ENCODE results near the gene PARP8.

PARP8 gene

DNA sequence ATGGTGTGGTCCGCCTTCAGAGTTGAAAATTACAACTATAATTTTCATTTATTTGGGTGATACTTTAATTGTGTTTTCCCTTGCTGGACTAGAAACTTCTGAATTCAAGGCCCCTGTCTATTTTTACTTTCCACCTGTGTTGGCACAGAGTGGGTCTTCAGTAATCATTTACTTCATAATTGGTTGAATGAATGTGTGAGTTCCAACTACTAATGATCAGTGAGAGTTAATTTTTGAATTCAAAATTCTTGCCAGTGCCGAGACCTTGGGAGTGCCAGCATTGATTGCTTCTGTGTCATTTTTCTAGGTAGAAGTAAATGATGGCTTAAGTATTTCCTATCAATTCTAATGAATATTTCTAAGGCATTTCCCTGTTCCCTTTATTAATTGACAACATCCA is 61.4 kb downstream of the PARP8 start:
- Histone ChIP-seq H3K9me3 (ENCODE audit: control insufficient read depth in 1 of 2, low read length in 2 of 2) (no peaks in the 10 kb centered on the region), H3K4me3 (ENCODE audit: low read depth in 1 of 2, low read length in 2 of 2) (no peak overlapping the region), H3K4me1 (ENCODE audit: control insufficient read depth in 1 of 2, insufficient read depth in 2 of 2, low read length in 2 of 2) (peaks cover 0 to 8% of the 10 kb centered on the region in 2 donors)

DNA sequence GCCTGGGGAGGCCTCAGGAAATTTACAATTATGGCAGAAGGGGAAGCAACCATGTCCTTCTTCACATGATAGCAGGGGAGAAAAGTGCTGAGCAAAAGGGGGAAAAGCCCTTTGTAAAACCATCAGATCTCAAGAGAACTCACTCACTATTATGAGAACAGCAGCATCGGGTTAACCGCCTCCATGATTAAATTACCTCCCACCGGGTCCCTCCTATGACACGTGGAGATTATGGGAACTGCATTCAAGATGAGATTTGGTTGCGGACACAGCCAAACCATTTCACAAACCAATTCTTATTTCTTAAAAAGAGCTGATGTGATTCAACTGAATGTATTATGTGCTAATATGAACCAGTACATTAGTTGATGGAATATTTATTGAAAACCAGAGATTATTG is 63.9 kb downstream of the PARP8 start:
- Histone ChIP-seq H3K27ac (ENCODE audit: low read length) (no peak overlapping the region), H3K9me3 (ENCODE audit: control insufficient read depth in 1 of 2, low read length in 2 of 2) (no peaks in the 10 kb centered on the region), H3K36me3 (ENCODE audit: control insufficient read depth in 1 of 2, insufficient read depth in 2 of 2, low read length in 2 of 2) (no peaks in the 10 kb centered on the region), H3K27me3 (ENCODE audit: low read depth, low read length) (no peaks in the 10 kb centered on the region), H3K4me1 (ENCODE audit: control insufficient read depth in 1 of 2, insufficient read depth in 2 of 2, low read length in 2 of 2) (peaks cover 0 to 11% of the 10 kb centered on the region in 2 donors), H3K4me3 (ENCODE audit: low read depth in 1 of 2, low read length in 2 of 2) (no peak overlapping the region)

More for the DNA sequence above, 61.4 kb downstream of the PARP8 start:
- Histone ChIP-seq H3K27me3 (ENCODE audit: low read depth, low read length) (no peaks in the 10 kb centered on the region), H3K36me3 (ENCODE audit: control insufficient read depth in 1 of 2, insufficient read depth in 2 of 2, low read length in 2 of 2) (no peaks in the 10 kb centered on the region), H3K27ac (ENCODE audit: low read length) (no peak overlapping the region)

DNA sequence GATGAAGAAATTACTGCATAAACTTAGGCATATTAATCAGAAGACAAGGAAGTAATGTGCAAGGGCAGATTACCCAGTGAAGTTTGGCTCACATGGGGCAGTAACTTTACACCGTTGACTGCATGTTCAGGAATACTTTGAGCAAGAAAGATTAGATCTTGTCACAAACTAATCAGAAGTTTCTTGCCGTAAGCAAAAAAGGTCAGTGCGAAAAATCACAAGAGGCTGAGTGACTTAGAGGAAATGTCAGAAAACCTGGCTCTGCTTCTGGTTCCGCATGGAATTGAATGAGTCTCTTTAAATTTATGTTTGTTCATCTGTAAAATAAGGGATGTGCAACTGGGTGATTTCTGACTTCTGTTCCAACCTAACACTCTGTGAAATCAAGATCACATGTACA is 64.4 kb downstream of the PARP8 start:
- Histone ChIP-seq H3K27me3 (ENCODE audit: low read depth, low read length) (no peaks in the 10 kb centered on the region), H3K4me1 (ENCODE audit: control insufficient read depth in 1 of 2, insufficient read depth in 2 of 2, low read length in 2 of 2) (peaks cover 0 to 11% of the 10 kb centered on the region in 2 donors), H3K9me3 (ENCODE audit: control insufficient read depth in 1 of 2, low read length in 2 of 2) (no peaks in the 10 kb centered on the region), H3K4me3 (ENCODE audit: low read depth in 1 of 2, low read length in 2 of 2) (no peak overlapping the region), H3K27ac (ENCODE audit: low read length) (no peak overlapping the region), H3K36me3 (ENCODE audit: control insufficient read depth in 1 of 2, insufficient read depth in 2 of 2, low read length in 2 of 2) (no peaks in the 10 kb centered on the region)

DNA sequence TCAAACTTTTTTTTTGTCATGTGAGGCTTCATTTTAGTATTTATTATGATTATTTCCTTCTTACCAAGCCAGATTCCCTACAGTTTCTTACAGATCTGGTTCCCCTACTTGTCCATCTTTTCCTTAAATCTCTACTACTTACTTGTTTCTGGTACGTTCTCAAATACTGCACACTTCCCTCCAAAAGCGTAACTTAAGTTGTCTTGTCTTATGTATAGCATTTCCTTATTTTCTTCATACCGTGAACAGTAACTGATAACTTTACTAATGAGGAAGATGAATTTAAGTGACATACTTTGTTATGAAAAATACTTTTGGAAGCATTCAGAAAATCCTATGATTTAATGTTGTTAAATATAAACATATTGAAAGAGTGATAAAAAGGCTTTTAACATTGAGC is 67.3 kb downstream of the PARP8 start:
- peaks cover 0 to 4% of the 10 kb centered on the region in 2 donors for H3K4me1 ChIP-seq (ENCODE audit: control insufficient read depth in 1 of 2, insufficient read depth in 2 of 2, low read length in 2 of 2)
- H3K27ac ChIP-seq (ENCODE audit: low read length), result no peak overlapping the region
- H3K9me3 ChIP-seq (ENCODE audit: control insufficient read depth in 1 of 2, low read length in 2 of 2), result no peaks in the 10 kb centered on the region
- H3K4me3 ChIP-seq (ENCODE audit: low read depth in 1 of 2, low read length in 2 of 2), result no peak overlapping the region
- no peaks in the 10 kb centered on the region for H3K36me3 ChIP-seq (ENCODE audit: control insufficient read depth in 1 of 2, insufficient read depth in 2 of 2, low read length in 2 of 2)
- no peaks in the 10 kb centered on the region for H3K27me3 ChIP-seq (ENCODE audit: low read depth, low read length)

DNA sequence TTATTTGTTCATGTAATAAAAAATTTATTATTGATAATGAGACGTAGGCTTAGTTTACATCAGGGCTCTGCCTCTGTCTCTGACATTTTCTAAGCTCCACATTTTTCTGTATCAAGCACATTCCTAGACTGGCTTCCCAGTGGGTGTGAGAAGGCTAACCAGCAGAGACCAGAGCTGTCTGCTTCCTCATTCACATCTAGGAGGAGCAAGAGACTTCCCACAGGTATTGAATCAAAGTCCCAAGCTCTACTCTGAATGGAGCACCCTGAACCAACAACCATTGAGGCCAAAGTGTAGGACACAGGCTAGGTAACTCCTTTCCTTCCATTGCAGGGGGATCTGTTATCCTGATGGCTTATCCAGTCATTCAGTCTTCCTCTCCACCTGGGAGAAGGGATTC is 72.4 kb downstream of the PARP8 start:
- peaks cover 0 to 4% of the 10 kb centered on the region in 2 donors for H3K4me1 ChIP-seq (ENCODE audit: control insufficient read depth in 1 of 2, insufficient read depth in 2 of 2, low read length in 2 of 2)
- no peak overlapping the region for H3K27ac ChIP-seq (ENCODE audit: low read length)
- H3K36me3 ChIP-seq (ENCODE audit: control insufficient read depth in 1 of 2, insufficient read depth in 2 of 2, low read length in 2 of 2), result no peaks in the 10 kb centered on the region
- no peaks in the 10 kb centered on the region for H3K27me3 ChIP-seq (ENCODE audit: low read depth, low read length)
- H3K9me3 ChIP-seq (ENCODE audit: control insufficient read depth in 1 of 2, low read length in 2 of 2), result no peaks in the 10 kb centered on the region
- no peak overlapping the region for H3K4me3 ChIP-seq (ENCODE audit: low read depth in 1 of 2, low read length in 2 of 2)

DNA sequence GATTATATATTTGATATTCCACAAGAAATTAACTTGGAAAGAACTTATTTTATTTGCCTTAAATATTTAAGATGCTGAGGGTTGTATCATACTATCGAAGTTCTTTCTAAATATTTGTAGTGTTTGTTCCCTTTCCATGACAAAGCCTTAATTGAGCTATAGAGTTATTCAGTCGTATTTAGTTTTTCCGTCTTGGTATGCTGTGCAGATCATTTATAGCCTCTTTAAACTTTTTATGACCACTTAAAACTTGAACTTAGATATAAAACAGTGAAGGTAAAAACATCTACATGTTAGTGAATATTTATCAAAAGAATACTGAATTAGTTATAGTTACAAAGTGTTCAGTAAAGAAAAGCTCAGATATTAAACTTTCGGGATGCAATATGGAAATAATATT is 74.4 kb downstream of the PARP8 start:
- Histone ChIP-seq H3K4me1 (ENCODE audit: control insufficient read depth in 1 of 2, insufficient read depth in 2 of 2, low read length in 2 of 2) (peaks cover 7 to 12% of the 10 kb centered on the region in 2 donors), H3K27me3 (ENCODE audit: low read depth, low read length) (no peaks in the 10 kb centered on the region), H3K27ac (ENCODE audit: low read length) (no peak overlapping the region), H3K4me3 (ENCODE audit: low read depth in 1 of 2, low read length in 2 of 2) (no peak overlapping the region), H3K9me3 (ENCODE audit: control insufficient read depth in 1 of 2, low read length in 2 of 2) (no peaks in the 10 kb centered on the region), H3K36me3 (ENCODE audit: control insufficient read depth in 1 of 2, insufficient read depth in 2 of 2, low read length in 2 of 2) (no peaks in the 10 kb centered on the region)

DNA sequence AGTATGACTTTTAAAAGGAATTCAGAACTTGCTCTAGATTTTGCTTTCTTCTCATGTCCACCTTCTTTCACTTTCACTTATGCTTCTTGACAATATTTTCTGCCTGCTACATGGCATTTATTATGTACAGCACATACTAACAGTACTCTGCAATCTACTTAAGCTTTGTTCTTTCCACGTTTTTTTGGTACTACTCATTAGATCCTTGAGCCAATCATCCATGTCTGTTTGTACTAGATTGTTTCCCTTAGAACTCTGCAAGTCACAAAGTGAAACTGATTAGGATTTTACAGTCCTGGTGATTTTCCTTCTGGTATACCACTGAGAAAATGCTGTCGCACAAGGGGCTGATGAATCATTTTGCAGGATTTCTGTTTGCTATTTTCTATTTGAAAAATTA is 78.3 kb downstream of the PARP8 start:
- H3K27me3 ChIP-seq (ENCODE audit: low read depth, low read length), result no peaks in the 10 kb centered on the region
- H3K9me3 ChIP-seq (ENCODE audit: control insufficient read depth in 1 of 2, low read length in 2 of 2), result no peaks in the 10 kb centered on the region
- peaks cover 7 to 14% of the 10 kb centered on the region in 2 donors for H3K4me1 ChIP-seq (ENCODE audit: control insufficient read depth in 1 of 2, insufficient read depth in 2 of 2, low read length in 2 of 2)
- H3K27ac ChIP-seq (ENCODE audit: low read length), result peak overlapping the region; percentile 35
- H3K4me3 ChIP-seq (ENCODE audit: low read depth in 1 of 2, low read length in 2 of 2), result peak overlapping the region; percentile 56 to 69
- no peaks in the 10 kb centered on the region for H3K36me3 ChIP-seq (ENCODE audit: control insufficient read depth in 1 of 2, insufficient read depth in 2 of 2, low read length in 2 of 2)

DNA sequence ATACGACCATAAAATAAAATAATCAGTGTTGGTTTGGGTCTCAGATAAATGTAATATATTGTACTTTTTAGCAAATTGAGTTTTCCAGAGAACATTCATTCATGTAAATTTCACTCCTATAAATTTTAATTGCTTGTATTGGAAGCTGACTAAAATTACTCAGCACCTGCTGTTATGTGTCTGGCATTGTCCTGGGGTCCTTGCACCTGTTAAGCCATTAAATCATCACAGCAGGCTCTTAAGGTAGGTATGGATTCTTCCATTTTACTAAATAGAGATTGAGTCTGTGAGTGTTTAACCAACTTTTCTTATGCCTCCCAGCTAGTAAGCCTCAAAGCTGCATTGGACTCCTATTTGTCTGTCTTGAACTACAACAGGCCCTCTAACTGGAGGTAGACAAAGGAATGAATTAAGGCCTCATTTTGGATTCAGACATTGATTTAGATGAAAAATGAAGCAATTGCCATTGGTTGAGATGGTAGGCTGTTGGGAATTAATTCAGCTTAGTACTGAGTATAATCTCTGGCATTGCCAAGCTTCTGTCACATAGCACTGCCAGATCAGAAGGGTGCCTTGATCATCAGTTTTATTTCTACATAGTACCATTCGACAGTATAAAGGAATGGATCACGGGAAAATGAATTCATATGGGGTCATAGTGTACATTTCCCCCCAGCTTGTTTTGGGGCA is 78.9 kb downstream of the PARP8 start:
- Histone ChIP-seq H3K4me1 (ENCODE audit: control insufficient read depth in 1 of 2, insufficient read depth in 2 of 2, low read length in 2 of 2) (peaks cover 7 to 14% of the 10 kb centered on the region in 2 donors), H3K4me3 (ENCODE audit: low read depth in 1 of 2, low read length in 2 of 2) (peak overlapping the region; percentile 56 to 69), H3K36me3 (ENCODE audit: control insufficient read depth in 1 of 2, insufficient read depth in 2 of 2, low read length in 2 of 2) (no peaks in the 10 kb centered on the region), H3K27ac (ENCODE audit: low read length) (peak overlapping the region; percentile 35), H3K9me3 (ENCODE audit: control insufficient read depth in 1 of 2, low read length in 2 of 2) (no peaks in the 10 kb centered on the region), H3K27me3 (ENCODE audit: low read depth, low read length) (no peaks in the 10 kb centered on the region)

DNA sequence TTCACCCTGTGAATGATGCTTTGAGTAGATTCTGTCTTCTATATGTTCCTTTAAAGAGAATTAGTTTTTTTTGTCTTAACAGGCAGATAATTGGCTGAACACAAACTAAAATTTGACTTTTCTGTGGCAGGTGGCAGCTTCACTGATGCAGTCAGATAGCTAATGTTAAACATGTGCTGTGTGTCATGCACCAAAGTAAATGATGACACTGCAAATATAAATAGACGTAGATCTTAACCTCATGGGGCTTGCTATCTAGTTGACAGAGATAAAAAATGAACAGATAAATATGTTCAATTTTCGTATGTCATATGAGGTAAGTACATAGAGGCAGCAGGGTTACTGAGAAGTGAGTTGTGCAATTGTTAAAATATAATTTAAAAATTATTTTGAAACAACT is 82.7 kb downstream of the PARP8 start:
- H3K27ac ChIP-seq (ENCODE audit: low read length), result no peak overlapping the region
- H3K36me3 ChIP-seq (ENCODE audit: control insufficient read depth in 1 of 2, insufficient read depth in 2 of 2, low read length in 2 of 2), result no peaks in the 10 kb centered on the region
- H3K27me3 ChIP-seq (ENCODE audit: low read depth, low read length), result no peaks in the 10 kb centered on the region
- peaks cover 7 to 11% of the 10 kb centered on the region in 2 donors for H3K4me1 ChIP-seq (ENCODE audit: control insufficient read depth in 1 of 2, insufficient read depth in 2 of 2, low read length in 2 of 2)
- H3K9me3 ChIP-seq (ENCODE audit: control insufficient read depth in 1 of 2, low read length in 2 of 2), result no peaks in the 10 kb centered on the region
- no peak overlapping the region for H3K4me3 ChIP-seq (ENCODE audit: low read depth in 1 of 2, low read length in 2 of 2)

DNA sequence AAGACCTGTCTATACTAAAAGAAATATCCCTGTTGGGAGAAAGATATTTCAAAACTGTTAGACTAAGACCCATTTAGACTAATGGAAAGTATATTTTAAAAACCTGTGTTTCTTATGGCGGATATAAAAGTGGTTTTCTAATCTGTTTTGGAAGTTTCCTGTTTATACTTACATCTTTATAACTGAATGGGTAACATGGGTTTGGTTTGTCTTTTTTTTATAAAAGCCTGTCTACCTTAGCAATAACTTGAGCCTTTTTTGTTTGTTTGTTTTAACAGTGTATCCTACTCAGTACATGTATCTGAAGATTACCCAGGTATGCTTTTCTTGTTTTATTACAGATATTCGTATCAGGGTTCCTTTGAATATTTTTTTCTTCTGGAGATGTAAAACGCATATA is 83.4 kb downstream of the PARP8 start:
- Histone ChIP-seq H3K4me1 (ENCODE audit: control insufficient read depth in 1 of 2, insufficient read depth in 2 of 2, low read length in 2 of 2) (peaks cover 7 to 8% of the 10 kb centered on the region in 2 donors), H3K9me3 (ENCODE audit: control insufficient read depth in 1 of 2, low read length in 2 of 2) (no peaks in the 10 kb centered on the region), H3K27me3 (ENCODE audit: low read depth, low read length) (no peaks in the 10 kb centered on the region), H3K27ac (ENCODE audit: low read length) (no peak overlapping the region), H3K4me3 (ENCODE audit: low read depth in 1 of 2, low read length in 2 of 2) (no peak overlapping the region), H3K36me3 (ENCODE audit: control insufficient read depth in 1 of 2, insufficient read depth in 2 of 2, low read length in 2 of 2) (no peaks in the 10 kb centered on the region)

DNA sequence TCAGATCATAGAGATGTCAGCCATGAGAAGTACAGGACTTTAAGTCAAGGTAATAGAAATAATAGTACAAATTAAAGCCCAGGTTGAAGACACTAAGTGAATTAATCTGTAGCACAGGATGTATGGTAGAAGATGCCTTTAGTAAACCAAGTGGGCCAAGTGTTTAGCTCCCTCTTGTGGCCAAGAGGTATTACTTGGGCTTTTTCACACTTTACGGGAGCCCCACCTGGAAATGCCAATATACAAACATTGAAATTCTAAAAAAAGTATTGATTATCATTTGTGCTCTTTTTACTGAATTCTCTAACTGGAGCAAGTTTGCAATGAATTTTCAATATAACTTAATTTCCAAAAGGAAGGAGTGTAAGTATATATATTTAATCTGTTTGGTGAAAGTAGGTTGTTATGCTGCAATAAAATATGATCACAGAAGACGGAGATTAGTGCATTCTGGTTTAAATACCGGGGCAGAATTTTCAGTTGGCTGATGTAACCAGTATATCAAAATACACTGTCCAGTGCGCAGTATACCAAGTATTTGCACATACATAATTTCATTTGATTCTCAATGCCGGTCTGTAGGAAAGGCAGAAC is 84.7 kb downstream of the PARP8 start:
- Histone ChIP-seq H3K27me3 (ENCODE audit: low read depth, low read length) (no peaks in the 10 kb centered on the region), H3K36me3 (ENCODE audit: control insufficient read depth in 1 of 2, insufficient read depth in 2 of 2, low read length in 2 of 2) (no peaks in the 10 kb centered on the region), H3K4me3 (ENCODE audit: low read depth in 1 of 2, low read length in 2 of 2) (no peak overlapping the region), H3K9me3 (ENCODE audit: control insufficient read depth in 1 of 2, low read length in 2 of 2) (no peaks in the 10 kb centered on the region), H3K4me1 (ENCODE audit: control insufficient read depth in 1 of 2, insufficient read depth in 2 of 2, low read length in 2 of 2) (no peaks in the 10 kb centered on the region), H3K27ac (ENCODE audit: low read length) (no peak overlapping the region)

DNA sequence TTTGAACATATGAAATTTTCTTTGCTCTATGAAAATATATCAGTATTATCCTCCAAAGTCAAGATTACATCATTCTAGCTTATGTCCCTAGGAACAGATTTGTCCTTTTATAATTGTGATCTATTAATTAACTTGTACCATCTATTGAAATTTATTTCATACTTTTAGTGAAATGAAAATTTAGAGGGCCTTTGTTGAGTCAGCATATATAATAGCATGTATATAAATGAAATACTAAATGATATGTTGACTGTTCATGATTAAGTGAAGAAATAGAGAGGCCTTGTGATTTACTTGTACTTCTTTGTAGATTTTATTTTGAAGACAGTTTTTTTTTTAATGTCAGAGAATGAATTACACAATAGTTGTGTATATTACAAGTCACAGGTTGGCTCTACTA is 86.4 kb downstream of the PARP8 start:
- Histone ChIP-seq H3K4me1 (ENCODE audit: control insufficient read depth in 1 of 2, insufficient read depth in 2 of 2, low read length in 2 of 2) (no peaks in the 10 kb centered on the region), H3K27ac (ENCODE audit: low read length) (no peak overlapping the region), H3K4me3 (ENCODE audit: low read depth in 1 of 2, low read length in 2 of 2) (no peak overlapping the region), H3K27me3 (ENCODE audit: low read depth, low read length) (no peaks in the 10 kb centered on the region), H3K9me3 (ENCODE audit: control insufficient read depth in 1 of 2, low read length in 2 of 2) (no peaks in the 10 kb centered on the region), H3K36me3 (ENCODE audit: control insufficient read depth in 1 of 2, insufficient read depth in 2 of 2, low read length in 2 of 2) (no peaks in the 10 kb centered on the region)
